IPS DF 4.7 (cell line): ENCODE measurements around the gene LYPD8.

Source experiments
- DNase-seq: peaks from one replicate; pipeline ENCODE4 v3.0.0-alpha.2; 2013; ENCODE audit warnings: low spot score; ENCODE audit errors: extremely low read depth

LYPD8 gene

DNA sequence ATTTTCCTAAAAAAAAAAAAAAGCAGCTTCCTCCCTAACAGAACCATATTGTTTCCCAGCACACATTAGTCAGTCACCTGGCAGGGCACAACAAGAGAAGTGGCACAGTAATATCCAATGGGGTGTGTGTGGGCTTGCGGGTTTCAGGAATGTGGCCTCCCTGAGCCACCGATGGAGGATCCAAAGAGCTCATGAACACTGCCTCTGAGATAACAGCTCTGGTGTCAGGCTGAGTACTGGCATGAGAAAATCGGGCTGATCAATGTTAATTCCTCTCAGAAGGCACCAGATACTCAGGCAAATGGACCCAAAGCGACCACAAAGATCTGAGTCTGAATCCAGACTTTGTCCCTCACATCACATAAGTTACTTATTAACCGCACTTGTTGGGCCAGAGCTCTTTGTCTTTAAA, 2.2 kb upstream of the LYPD8 start:
- DNase-seq: no peak

GRCh38 chr1:248756636-248757035, 1.1 kb upstream of the LYPD8 start:
- DNase-seq: no peak

DNA sequence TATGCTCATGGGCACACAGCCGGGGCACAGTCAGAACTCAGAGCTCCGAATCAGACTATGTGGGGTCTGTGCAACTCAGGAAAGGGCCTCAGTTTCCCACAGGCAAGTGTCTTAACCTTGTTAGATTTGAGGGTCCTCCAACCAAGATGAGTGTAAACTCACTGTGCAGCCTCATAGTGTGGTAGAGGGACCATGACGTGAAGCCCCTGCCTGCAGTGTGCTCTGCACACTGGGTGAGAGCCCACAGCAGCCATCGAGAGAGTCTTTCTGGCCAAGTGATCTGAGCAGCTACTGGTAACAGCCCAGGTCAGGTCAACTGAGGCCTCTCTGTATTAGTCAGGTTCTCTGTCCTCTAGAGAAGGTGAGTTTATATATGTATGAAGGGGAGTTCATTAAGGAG, 592 bp upstream of the LYPD8 start:
- no peak for DNase-seq

DNA sequence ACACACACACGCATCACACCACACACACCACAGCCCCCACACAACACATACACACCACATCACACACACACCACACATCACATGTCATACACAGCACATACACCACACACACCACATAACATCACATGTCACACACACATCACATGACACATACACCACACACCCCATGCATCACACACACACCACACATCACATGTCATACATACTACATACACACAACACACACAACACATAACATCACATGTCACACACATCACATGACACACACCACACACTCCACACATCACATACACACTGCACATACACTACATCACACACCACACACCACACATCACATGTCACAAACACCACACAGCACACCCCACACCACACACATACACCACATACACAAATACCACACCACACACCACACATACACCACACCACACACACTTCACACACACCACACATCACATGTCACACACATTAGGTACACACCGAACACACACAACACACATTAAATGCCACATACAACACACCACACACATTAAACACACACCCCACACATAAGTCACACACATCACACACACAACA, 1.8 kb downstream of the LYPD8 start:
- DNase-seq: no peak

GRCh38 chr1:248753029-248753594, 2.4 kb downstream of the LYPD8 start:
- no peak for DNase-seq

- no peak for DNase-seq
Observed at GRCh38 chr1:248752161-248753028, 3.2 kb downstream of the LYPD8 start.

GRCh38 chr1:248751635-248752034, 3.9 kb downstream of the LYPD8 start:
- DNase-seq: no peak

- no peak for DNase-seq
Observed at GRCh38 chr1:248751142-248751541, 4.4 kb downstream of the LYPD8 start.

GRCh38 chr1:248750496-248750895, 5.1 kb downstream of the LYPD8 start:
- no peak for DNase-seq

DNA sequence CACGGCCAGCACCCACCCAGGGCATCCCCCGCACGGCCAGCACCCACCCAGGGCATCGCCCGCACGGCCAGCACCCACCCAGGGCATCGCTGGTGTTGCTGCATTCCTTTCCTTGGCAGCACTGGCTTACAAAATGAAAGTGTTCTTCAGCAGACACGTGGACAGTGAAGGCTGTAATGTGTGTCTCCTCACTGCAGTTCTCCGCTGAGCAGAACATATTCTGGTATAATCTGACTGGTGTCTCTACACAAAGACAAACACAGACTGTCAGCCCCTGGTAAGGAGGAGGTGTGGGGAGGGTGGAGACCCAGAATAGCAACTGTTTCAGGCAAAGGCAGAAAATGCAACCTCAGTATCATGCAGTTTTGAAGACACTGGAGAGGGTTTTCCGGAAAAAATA, 7.3 kb downstream of the LYPD8 start:
- no peak for DNase-seq

- DNase-seq: no peak
Observed at GRCh38 chr1:248740876-248741275, 14.7 kb downstream of the LYPD8 start.

- DNase-seq: no peak
Observed at GRCh38 chr1:248739572-248740205, 15.9 kb downstream of the LYPD8 start.

GRCh38 chr1:248737457-248737856, 18.1 kb downstream of the LYPD8 start:
- DNase-seq: no peak

DNA sequence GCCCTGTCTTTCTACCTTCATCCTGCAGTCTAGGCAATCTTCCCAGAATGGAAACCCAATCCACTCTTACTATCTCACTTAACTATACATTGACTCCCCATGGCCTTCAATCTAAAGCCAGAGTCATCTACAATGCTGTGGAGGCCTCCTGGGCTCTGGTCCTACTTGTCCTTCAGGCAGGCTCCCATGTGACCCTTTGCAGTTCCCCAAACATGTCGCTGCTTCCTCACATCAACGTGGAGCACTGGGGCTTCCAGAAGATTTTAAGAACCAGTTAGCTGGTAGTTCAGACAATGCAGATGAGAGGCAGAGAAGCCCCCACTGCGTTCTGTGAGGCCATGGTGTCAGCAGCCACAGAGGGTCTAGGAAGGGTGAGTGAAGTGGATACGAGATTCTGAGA, 18.6 kb downstream of the LYPD8 start:
- DNase-seq: no peak

GRCh38 chr1:248733566-248733965, 22.0 kb downstream of the LYPD8 start:
- no peak for DNase-seq

- DNase-seq: no peak
Observed at GRCh38 chr1:248730507-248731335, 24.8 kb downstream of the LYPD8 start.

- no peak for DNase-seq
Observed at GRCh38 chr1:248714248-248714647, 41.3 kb downstream of the LYPD8 start.

- DNase-seq: no peak
Observed at GRCh38 chr1:248710305-248710900, 45.2 kb downstream of the LYPD8 start.

- DNase-seq: no peak
Observed at GRCh38 chr1:248704606-248705005, 51.0 kb downstream of the LYPD8 start.

GRCh38 chr1:248703674-248704073, 51.9 kb downstream of the LYPD8 start:
- no peak for DNase-seq

GRCh38 chr1:248702714-248703113, 52.8 kb downstream of the LYPD8 start, which contains the start of gene OR14I1:
TSS of gene OR14I1 (minus strand) at chr1:248702766.
- DNase-seq: no peak
